Parathyroid adenoma (tissue), 2 donors: ENCODE measurements around the gene EIF5A.

Source experiments
- H2AFZ ChIP-seq: fragments of 300-600 bp; sonication (generic); one replicate; pipeline ENCODE4 v1.7.0; 2017; ENCODE audit warnings: antibody characterized with exemption, mild to moderate bottlenecking
- H3K27ac ChIP-seq: fragments of 300-600 bp; sonication (generic); one replicate; pipeline ENCODE4 v1.7.0; 2017
- H3K27me3 ChIP-seq: fragments of 300-600 bp; sonication (generic); one replicate; pipeline ENCODE4 v1.7.0; 2017; ENCODE audit warnings: low read length; ENCODE audit not compliant: control insufficient read depth, insufficient read depth
- H3K36me3 ChIP-seq: fragments of 300-600 bp; sonication (generic); one replicate; pipeline ENCODE4 v1.7.0; 2017; ENCODE audit warnings: low read length; ENCODE audit not compliant: control insufficient read depth, insufficient read depth
- H3K4me1 ChIP-seq: fragments of 300-600 bp; sonication (generic); one replicate; pipeline ENCODE4 v1.7.0; 2017; ENCODE audit warnings: control low read depth
- H3K4me2 ChIP-seq: fragments of 300-600 bp; sonication (generic); one replicate; pipeline ENCODE4 v1.7.0; 2017; ENCODE audit warnings: low read length
- H3K4me3 ChIP-seq: fragments of 300-600 bp; sonication (generic); one replicate; pipeline ENCODE4 v1.7.0; 2017; ENCODE audit warnings: low read depth, low read length
- H3K79me2 ChIP-seq: fragments of 300-600 bp; sonication (generic); one replicate; pipeline ENCODE4 v1.7.0; 2017; ENCODE audit warnings: control low read depth
- H3K9ac ChIP-seq: fragments of 300-600 bp; sonication (generic); one replicate; pipeline ENCODE4 v1.7.0; 2017; ENCODE audit warnings: mild to moderate bottlenecking
- H3K9me3 ChIP-seq: fragments of 300-600 bp; sonication (generic); one replicate; pipeline ENCODE4 v1.7.0; 2017; ENCODE audit warnings: low read length; ENCODE audit not compliant: control insufficient read depth
- TF ChIP-seq, protein P1 (sequence below): fragments of 300-600 bp; sonication (generic); IDR thresholded peaks from one replicate; pipeline ENCODE4 v1.7.0; 2017; ENCODE audit warnings: antibody characterized with exemption, mild to moderate bottlenecking
- donor health status: primary hyperparathyroidism.

Gene EIF5A

DNA sequence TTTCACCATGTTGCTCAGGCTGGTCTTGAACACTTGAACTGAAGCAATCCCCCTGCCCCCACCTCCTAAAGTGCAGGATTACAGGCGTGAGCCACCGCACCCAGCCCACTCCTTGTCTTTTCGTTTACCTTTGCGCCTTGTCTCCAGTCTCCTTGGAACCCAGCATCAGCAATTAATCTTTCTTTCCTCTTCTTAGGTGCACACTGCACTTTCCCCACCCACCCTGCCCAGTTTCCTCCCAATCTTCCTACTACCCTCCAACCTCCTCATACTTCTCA, 43.7 kb upstream of the EIF5A start:
- no peak overlapping the region for H3K27ac ChIP-seq
- no peaks in the 10 kb centered on the region for H3K9me3 ChIP-seq
- H3K79me2 ChIP-seq, result peaks cover 11% of the 10 kb centered on the region
- H3K4me1 ChIP-seq, result peaks cover 15% of the 10 kb centered on the region
- no peaks in the 10 kb centered on the region for H3K27me3 ChIP-seq
- peak overlapping the region; percentile 99 for H3K4me2 ChIP-seq
- TF ChIP-seq, protein P1, sequence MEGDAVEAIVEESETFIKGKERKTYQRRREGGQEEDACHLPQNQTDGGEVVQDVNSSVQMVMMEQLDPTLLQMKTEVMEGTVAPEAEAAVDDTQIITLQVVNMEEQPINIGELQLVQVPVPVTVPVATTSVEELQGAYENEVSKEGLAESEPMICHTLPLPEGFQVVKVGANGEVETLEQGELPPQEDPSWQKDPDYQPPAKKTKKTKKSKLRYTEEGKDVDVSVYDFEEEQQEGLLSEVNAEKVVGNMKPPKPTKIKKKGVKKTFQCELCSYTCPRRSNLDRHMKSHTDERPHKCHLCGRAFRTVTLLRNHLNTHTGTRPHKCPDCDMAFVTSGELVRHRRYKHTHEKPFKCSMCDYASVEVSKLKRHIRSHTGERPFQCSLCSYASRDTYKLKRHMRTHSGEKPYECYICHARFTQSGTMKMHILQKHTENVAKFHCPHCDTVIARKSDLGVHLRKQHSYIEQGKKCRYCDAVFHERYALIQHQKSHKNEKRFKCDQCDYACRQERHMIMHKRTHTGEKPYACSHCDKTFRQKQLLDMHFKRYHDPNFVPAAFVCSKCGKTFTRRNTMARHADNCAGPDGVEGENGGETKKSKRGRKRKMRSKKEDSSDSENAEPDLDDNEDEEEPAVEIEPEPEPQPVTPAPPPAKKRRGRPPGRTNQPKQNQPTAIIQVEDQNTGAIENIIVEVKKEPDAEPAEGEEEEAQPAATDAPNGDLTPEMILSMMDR, result no peak
- H3K36me3 ChIP-seq, result no peaks in the 10 kb centered on the region
- no peak overlapping the region for H2AFZ ChIP-seq
- H3K9ac ChIP-seq, result no peak overlapping the region
- H3K4me3 ChIP-seq, result no peak overlapping the region

DNA sequence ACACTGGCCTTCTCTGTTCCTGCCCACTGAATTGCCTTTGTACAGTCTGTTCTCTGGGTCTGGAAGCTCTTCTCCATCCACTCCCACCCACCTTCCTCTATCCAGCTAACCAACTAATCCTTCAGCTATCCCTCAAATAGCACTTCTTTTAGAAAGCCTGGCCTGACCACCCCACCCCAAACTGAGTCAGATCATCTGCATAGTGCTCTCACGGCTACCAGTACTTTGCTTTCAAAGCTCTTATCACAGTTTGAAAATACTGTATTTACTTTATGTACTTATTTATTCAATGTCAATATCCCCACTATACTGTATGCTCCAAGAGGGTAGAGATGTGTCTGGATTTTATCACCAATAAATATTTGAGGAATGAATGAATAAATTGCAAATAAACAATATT, 40.6 kb upstream of the EIF5A start:
- no peak overlapping the region for H3K4me3 ChIP-seq
- no peak overlapping the region for H3K4me2 ChIP-seq
- H3K9me3 ChIP-seq, result no peaks in the 10 kb centered on the region
- H3K27ac ChIP-seq, result no peak overlapping the region
- H3K36me3 ChIP-seq, result no peaks in the 10 kb centered on the region
- H3K4me1 ChIP-seq, result peaks cover 9% of the 10 kb centered on the region
- no peak overlapping the region for H3K9ac ChIP-seq
- no peaks in the 10 kb centered on the region for H3K27me3 ChIP-seq
- no peaks in the 10 kb centered on the region for H3K79me2 ChIP-seq
- TF ChIP-seq, protein P1, result no peak
- no peak overlapping the region for H2AFZ ChIP-seq

DNA sequence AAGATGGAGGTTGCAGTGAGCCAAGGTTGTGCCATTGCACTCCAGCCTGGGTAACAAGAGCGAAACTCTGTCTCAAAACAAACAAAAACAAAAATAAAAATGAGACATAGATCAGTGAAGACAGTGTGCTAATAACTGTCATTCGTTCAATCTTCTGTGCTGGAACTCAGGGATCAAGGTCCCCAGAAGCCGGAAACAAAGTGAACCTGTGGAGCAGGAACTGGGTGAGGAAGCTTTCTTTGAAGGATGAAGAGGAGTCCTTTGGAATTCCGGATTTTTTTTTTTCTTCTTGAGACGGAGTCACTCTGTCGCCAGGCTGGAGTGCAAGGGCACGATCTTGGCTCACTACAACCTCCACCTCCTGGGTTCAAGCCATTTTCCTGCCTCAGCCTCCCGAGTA, 28.0 kb upstream of the EIF5A start:
- no peak overlapping the region for H3K27ac ChIP-seq
- H3K4me3 ChIP-seq, result no peak overlapping the region

DNA sequence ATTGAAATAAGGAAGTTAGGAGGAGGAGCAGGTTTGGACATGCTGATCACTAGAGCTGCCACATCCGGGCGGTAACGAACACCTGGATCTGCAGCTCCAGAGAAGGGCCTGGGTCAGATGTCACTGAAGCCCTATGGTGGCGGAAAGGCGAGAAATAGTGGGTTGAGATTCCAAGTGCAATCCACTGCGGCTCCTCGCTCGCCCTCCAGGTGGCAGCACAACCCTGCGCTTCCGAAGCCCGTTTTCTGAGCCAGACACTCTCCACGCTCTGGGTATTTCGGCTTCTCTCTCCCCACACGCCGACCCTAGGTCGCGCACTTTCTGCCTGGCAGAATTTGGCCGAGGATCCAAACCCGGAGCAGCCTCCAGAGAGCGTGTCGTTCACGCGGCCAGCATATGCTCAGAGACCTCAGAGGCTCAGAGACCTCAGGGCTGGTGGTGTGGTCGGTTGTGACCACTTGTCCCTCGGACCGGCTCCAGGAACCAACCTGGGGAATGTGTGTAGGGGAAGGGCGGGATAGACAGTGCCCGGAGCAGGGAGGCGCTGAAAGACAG, 26.8 kb upstream of the EIF5A start:
- Histone ChIP-seq H3K4me1 (peaks cover 12% of the 10 kb centered on the region), H3K4me3 (peak overlapping the region; percentile 61), H3K27me3 (no peaks in the 10 kb centered on the region), H3K27ac (peak overlapping the region; percentile 93), H3K79me2 (no peaks in the 10 kb centered on the region), H3K9ac (no peak overlapping the region), H3K4me2 (peak overlapping the region; percentile 74), H3K9me3 (no peaks in the 10 kb centered on the region), H3K36me3 (no peaks in the 10 kb centered on the region), H2AFZ (peak overlapping the region; percentile 76)
- TF ChIP-seq, protein P1, result peak; percentile 96

More for the DNA sequence above, 28.0 kb upstream of the EIF5A start:
- no peaks in the 10 kb centered on the region for H3K9me3 ChIP-seq
- H3K79me2 ChIP-seq, result no peaks in the 10 kb centered on the region
- no peak overlapping the region for H3K4me2 ChIP-seq
- H3K9ac ChIP-seq, result no peak overlapping the region
- H3K27me3 ChIP-seq, result no peaks in the 10 kb centered on the region
- H3K36me3 ChIP-seq, result no peaks in the 10 kb centered on the region
- H3K4me1 ChIP-seq, result peaks cover 12% of the 10 kb centered on the region
- TF ChIP-seq, protein P1, result no peak
- no peak overlapping the region for H2AFZ ChIP-seq
